C4-2B (cell line): ENCODE data around the gene DNMT1.

ENCODE experiments used
- CTCF ChIP-seq: fragments of 450-650 bp; conservative IDR thresholded peaks from 2 replicates; pipeline ENCODE4 v1.5.1; 2017; ENCODE audit warnings: mild to moderate bottlenecking
- ZFX ChIP-seq: fragments of 450-650 bp; IDR thresholded peaks from 2 replicates; pipeline ENCODE4 v1.6.1; 2017

DNA sequence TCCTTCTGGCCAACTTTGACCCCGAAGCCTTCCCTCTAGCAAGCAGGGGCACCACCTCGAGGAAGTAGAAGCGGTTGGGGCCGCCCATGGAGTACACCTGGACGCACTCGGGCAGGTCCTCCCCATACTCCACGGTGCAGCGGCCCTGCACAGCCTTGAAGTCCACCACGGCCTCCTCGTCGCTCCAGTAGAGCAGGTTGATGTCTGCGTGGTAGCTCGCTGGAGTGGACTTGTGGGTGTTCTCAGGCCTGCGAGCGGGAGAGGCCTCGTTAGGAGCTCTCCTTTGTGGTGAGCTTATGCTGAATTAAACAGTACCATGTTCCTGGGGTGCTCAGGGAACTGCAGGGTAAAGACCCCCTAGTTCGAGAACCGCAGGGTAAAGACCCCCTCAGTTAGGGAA, 52.8 kb downstream of the DNMT1 start:
- no peak for TF ChIP-seq CTCF
- no peak for TF ChIP-seq ZFX
